GM19463 (cell line): ENCODE results near the gene AIFM2.
"Not testable (repeated sequence)": the region's sequence is repeated elsewhere in the genome, so short reads cannot be mapped to it uniquely, and the experiment has no call there.

Experiments
- ATAC-seq: cut with Tn5 transposase; IDR thresholded peaks from one replicate; pipeline ENCODE4 v1.9.1; 2021; ENCODE audit warnings: mild to moderate bottlenecking, moderate library complexity; ENCODE audit not compliant: unreplicated experiment

Gene AIFM2

GRCh38 chr10:70096016-70096704 lies 36.5 kb downstream of the AIFM2 start:
- no peak for ATAC-seq

GRCh38 chr10:70094250-70094649 lies 38.4 kb downstream of the AIFM2 start:
- ATAC-seq, result no peak

- ATAC-seq, result no peak
Observed at GRCh38 chr10:70093335-70093944, 39.2 kb downstream of the AIFM2 start.

- ATAC-seq, result no peak
Observed at GRCh38 chr10:70092389-70092718, 40.3 kb downstream of the AIFM2 start.

GRCh38 chr10:70090951-70091350 lies 41.7 kb downstream of the AIFM2 start:
- no peak for ATAC-seq

GRCh38 chr10:70090013-70090412 lies 42.6 kb downstream of the AIFM2 start:
- no peak for ATAC-seq

GRCh38 chr10:70088308-70088698 lies 44.3 kb downstream of the AIFM2 start:
- no peak for ATAC-seq

GRCh38 chr10:70087616-70088307 lies 44.9 kb downstream of the AIFM2 start:
- ATAC-seq, result no peak

- no peak for ATAC-seq
Observed at GRCh38 chr10:70085975-70086613, 46.5 kb downstream of the AIFM2 start.

GRCh38 chr10:70084189-70084588 lies 48.4 kb downstream of the AIFM2 start:
- ATAC-seq, result no peak

GRCh38 chr10:70080789-70081188 lies 51.8 kb downstream of the AIFM2 start:
- ATAC-seq, result not testable (repeated sequence)

GRCh38 chr10:70078937-70079336 lies 53.7 kb downstream of the AIFM2 start:
- ATAC-seq, result no peak

- ATAC-seq, result no peak
Observed at GRCh38 chr10:70078329-70078728, 54.3 kb downstream of the AIFM2 start.

GRCh38 chr10:70074971-70075370 lies 57.7 kb downstream of the AIFM2 start:
- ATAC-seq, result no peak

GRCh38 chr10:70074165-70074564 lies 58.5 kb downstream of the AIFM2 start:
- ATAC-seq, result no peak

GRCh38 chr10:70070834-70071233 lies 61.8 kb downstream of the AIFM2 start:
- ATAC-seq, result no peak

- ATAC-seq, result no peak
Observed at GRCh38 chr10:70069346-70069745, 63.3 kb downstream of the AIFM2 start.

- no peak for ATAC-seq
Observed at GRCh38 chr10:70068925-70069324, 63.7 kb downstream of the AIFM2 start.

- no peak for ATAC-seq
Observed at GRCh38 chr10:70067586-70067985, 65.0 kb downstream of the AIFM2 start.

- no peak for ATAC-seq
Observed at GRCh38 chr10:70066190-70066589, 66.4 kb downstream of the AIFM2 start.

GRCh38 chr10:70064486-70064885 lies 68.1 kb downstream of the AIFM2 start:
- no peak for ATAC-seq
